ENCODE data around the gene KRT86. TPM values are rescaled to one million over a fixed set of nuclear protein-coding genes. Genes with fewer than 3 reads are reported as not detected.
"Not testable (repeated sequence)": the region's sequence is repeated elsewhere in the genome, so short reads cannot be mapped to it uniquely, and the experiment has no call there.

The KRT86 gene
- total RNA-seq, 1 donor from 2014 or later: 1.1 TPM

- intact Hi-C loops (cut with DNase I): no loop called here
These were observed 6.5 kb downstream of the KRT86 start for GRCh38 chr12:52280796-52281560.

GRCh38 chr12:52284562-52285171, 10.2 kb downstream of the KRT86 start:
- intact Hi-C loops (cut with DNase I): no loop called here
- H3K27me3 ChIP-seq: no peaks in the 10 kb centered on the region
- H3K9me3 ChIP-seq: no peaks in the 10 kb centered on the region
- no peaks in the 10 kb centered on the region for H3K36me3 ChIP-seq
- H3K27ac ChIP-seq: no peak overlapping the region
- no peak for ATAC-seq
- peaks cover 22% of the 10 kb centered on the region for H3K4me1 ChIP-seq
- TF ChIP-seq, protein P1, sequence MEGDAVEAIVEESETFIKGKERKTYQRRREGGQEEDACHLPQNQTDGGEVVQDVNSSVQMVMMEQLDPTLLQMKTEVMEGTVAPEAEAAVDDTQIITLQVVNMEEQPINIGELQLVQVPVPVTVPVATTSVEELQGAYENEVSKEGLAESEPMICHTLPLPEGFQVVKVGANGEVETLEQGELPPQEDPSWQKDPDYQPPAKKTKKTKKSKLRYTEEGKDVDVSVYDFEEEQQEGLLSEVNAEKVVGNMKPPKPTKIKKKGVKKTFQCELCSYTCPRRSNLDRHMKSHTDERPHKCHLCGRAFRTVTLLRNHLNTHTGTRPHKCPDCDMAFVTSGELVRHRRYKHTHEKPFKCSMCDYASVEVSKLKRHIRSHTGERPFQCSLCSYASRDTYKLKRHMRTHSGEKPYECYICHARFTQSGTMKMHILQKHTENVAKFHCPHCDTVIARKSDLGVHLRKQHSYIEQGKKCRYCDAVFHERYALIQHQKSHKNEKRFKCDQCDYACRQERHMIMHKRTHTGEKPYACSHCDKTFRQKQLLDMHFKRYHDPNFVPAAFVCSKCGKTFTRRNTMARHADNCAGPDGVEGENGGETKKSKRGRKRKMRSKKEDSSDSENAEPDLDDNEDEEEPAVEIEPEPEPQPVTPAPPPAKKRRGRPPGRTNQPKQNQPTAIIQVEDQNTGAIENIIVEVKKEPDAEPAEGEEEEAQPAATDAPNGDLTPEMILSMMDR (IDR thresholded peaks at IDR 0.05): no peak
- no peak for DNase-seq
- H3K4me3 ChIP-seq: no peak overlapping the region

More at GRCh38 chr12:52280796-52281560, 6.5 kb downstream of the KRT86 start:
- Histone ChIP-seq H3K27me3 (no peaks in the 10 kb centered on the region), H3K4me3 (no peak overlapping the region), H3K9me3 (no peaks in the 10 kb centered on the region), H3K27ac (peak overlapping the region; percentile 80), H3K36me3 (no peaks in the 10 kb centered on the region), H3K4me1 (peaks cover 34% of the 10 kb centered on the region)
- ATAC-seq (peak; percentile 58), DNase-seq (peak; percentile 82)
- TF ChIP-seq, protein P1 (IDR thresholded peaks at IDR 0.05): no peak

DNA sequence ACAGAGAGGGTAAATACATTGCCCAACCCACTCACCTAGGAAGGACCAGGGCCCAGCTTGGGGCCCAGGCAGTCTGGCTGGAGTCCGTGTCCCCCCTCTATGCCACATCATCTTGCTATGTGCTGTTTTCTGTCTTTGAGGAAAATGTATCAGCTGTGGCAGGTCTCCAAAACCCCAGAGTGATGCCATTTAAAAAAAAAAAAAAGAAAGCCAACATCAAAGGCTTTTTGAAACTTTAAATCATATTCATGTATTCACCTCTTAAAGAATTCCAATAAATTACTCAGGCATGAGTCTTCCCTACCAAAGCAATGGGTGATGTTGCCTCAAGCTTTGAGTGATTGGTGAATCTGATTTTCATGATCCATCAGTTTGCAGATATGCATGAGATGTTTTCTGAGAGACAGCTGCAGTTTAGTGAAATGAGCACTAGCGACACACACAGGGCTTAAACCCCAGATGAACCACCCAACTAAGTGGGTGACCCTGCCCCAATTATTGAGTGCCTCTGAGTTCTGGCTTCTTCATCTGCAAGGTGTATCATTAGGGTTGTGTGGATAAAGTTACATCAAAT, 10.8 kb downstream of the KRT86 start:
- intact Hi-C loops (cut with DNase I): no loop called here

DNA sequence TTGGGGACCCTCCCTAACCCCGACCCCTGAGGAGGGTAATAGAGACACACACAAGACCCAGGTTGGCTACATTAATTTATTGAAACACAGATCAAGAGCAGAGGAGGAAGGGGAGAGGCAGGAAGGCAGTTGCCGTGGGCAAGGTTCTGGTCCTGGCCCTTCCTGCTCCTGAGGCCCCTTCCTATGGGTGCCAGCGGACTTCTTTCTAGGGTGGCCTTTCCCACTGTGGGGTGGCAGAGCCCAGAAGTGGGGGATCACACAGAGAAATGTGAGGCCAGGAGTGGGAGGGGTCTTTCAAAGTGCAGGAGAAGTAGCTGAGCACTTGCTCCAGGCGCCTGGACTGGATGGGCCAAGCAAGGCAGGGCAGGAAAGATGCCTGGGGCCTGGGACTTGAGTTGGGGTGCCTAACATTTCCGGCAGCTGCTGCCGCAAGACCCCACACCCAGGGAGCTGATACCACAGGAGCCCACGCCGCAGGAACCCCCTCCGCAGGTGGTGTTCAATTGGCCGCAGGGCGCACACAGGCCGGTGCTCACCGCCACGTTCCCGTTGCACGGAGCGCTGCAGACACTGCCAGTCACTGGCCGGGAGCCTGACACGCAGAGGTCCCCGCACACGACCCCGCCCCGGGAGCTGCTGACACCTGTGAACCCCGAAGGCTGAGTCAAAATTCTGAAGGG, 11.5 kb downstream of the KRT86 start:
- Histone ChIP-seq H3K27me3 (no peaks in the 10 kb centered on the region), H3K36me3 (no peaks in the 10 kb centered on the region), H3K4me3 (no peak overlapping the region), H3K27ac (no peak overlapping the region), H3K4me1 (peaks cover 9% of the 10 kb centered on the region), H3K9me3 (no peaks in the 10 kb centered on the region)
- intact Hi-C loops (cut with DNase I): no loop called here
- DNase-seq (no peak), ATAC-seq (no peak)
- TF ChIP-seq, protein P1 (IDR thresholded peaks at IDR 0.05): no peak

More for the DNA sequence above, 10.8 kb downstream of the KRT86 start:
- H3K4me3 ChIP-seq: no peak overlapping the region
- DNase-seq: no peak
- no peaks in the 10 kb centered on the region for H3K9me3 ChIP-seq
- ATAC-seq: no peak
- H3K27me3 ChIP-seq: no peaks in the 10 kb centered on the region
- peaks cover 16% of the 10 kb centered on the region for H3K4me1 ChIP-seq
- no peak overlapping the region for H3K27ac ChIP-seq
- no peaks in the 10 kb centered on the region for H3K36me3 ChIP-seq
- TF ChIP-seq, protein P1 (IDR thresholded peaks at IDR 0.05): no peak

DNA sequence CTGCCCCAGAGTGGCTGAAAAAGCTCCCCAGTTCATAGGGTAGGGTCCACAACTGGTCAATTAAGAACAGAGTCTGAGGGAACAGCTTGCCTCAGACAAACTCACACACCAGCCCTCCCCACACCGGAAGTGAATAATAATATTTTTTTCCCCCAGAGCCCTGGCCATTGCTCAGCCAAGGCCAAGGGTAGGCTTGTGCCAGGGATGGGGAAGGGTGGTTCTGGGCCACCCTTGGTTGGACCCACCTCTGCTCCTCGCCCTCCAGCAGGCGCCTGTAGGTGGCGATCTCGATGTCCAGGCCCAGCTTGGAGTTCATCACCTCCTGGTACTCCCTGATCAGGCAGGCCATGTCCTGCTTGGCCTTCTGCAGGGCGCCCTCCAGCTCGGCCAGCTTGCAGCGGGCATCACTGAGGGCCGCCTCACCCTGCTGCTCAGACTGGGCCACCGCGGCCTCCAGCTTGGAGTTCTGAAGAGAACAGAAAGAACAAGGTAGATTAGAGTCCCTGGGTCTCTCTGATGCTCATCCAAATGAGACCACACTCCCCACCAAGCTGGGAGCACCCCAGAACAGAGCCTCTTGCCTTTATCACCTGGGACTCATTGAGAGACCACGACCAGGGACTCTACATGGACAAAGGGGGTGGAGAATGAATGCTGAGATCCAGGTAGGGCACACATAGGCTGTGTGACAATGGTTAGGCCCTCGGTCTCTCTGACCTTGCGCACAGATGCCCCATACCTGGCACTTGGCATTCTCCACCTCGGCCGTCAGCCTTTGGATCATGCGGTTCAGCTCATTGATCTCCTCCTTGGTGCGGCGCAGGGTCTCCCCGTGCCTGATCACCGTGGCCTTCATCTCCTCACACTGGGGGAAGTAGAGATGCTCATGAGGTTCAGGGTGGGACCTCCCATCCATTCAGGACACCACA, 12.7 kb downstream of the KRT86 start:
- H3K36me3 ChIP-seq; H3K27me3 ChIP-seq; H3K9me3 ChIP-seq; H3K4me3 ChIP-seq; DNase-seq; ATAC-seq; H3K4me1 ChIP-seq; intact Hi-C loops (cut with DNase I); H3K27ac ChIP-seq: not testable (repeated sequence)
- TF ChIP-seq, protein P1 (IDR thresholded peaks at IDR 0.05): peak; percentile 17

- H3K4me3 ChIP-seq; H3K27ac ChIP-seq; intact Hi-C loops (cut with DNase I); DNase-seq; H3K9me3 ChIP-seq; H3K36me3 ChIP-seq; H3K4me1 ChIP-seq: not testable (repeated sequence)
- H3K27me3 ChIP-seq: peaks cover 15% of the 10 kb centered on the region
- ATAC-seq: peak; percentile 38
These were observed 13.7 kb downstream of the KRT86 start for GRCh38 chr12:52287816-52288805.
